Kidney (tissue), 14 donors: ENCODE data around the gene WNT2B. TPM values are rescaled to one million over a fixed set of nuclear protein-coding genes. Genes with fewer than 3 reads are reported as not detected.

Source experiments
- DNase-seq, 5 donors: peaks; one replicate each; pipeline ENCODE4 v3.0.0-alpha.2; 2013 to 2020
- FAIRE-seq: peaks from 2 replicates; lab custom pipeline; 2012; peaks lifted over from hg19 to GRCh38; lab: Jason Lieb, UNC
- H3K27ac ChIP-seq, 2 donors: one replicate each; pipeline ENCODE4 v1.7.0; 2013; ENCODE audit warnings: low read depth in 2 of 2, low read length in 2 of 2, inconsistent platforms in 1 of 2
- H3K27me3 ChIP-seq: one replicate; pipeline ENCODE4 v1.7.1; 2013; ENCODE audit warnings: low read length, inconsistent platforms; ENCODE audit not compliant: control insufficient read depth, insufficient read depth
- H3K36me3 ChIP-seq, 3 donors: one replicate each; pipeline versions ENCODE4 v1.7.0 to v1.7.1; 2013; ENCODE audit warnings: low read length in 3 of 3, control low read depth in 1 of 3, inconsistent platforms in 1 of 3; ENCODE audit not compliant: insufficient read depth in 3 of 3, control insufficient read depth in 2 of 3
- H3K4me1 ChIP-seq, 3 donors: one replicate each; pipeline versions ENCODE4 v1.7.0 to v1.7.1; 2013; ENCODE audit warnings: low read length in 3 of 3, inconsistent platforms in 1 of 3, low read depth in 1 of 3; ENCODE audit not compliant: control insufficient read depth in 2 of 3, insufficient read depth in 2 of 3
- H3K4me3 ChIP-seq, 3 donors: one replicate each; pipeline versions ENCODE4 v1.7.0 to v1.8.1; 2013; ENCODE audit warnings: low read length in 3 of 3, control low read depth in 1 of 3, inconsistent platforms in 1 of 3
- H3K9ac ChIP-seq, 3 donors: one replicate each; pipeline versions ENCODE4 v1.7.0 to v1.7.1; 2013; ENCODE audit warnings: low read length in 3 of 3, control low read depth in 1 of 3, inconsistent platforms in 1 of 3
- H3K9me3 ChIP-seq, 3 donors: one replicate each; pipeline versions ENCODE4 v1.7.0 to v1.7.1; 2013; ENCODE audit warnings: low read length in 3 of 3, control low read depth in 1 of 3, inconsistent platforms in 1 of 3; ENCODE audit not compliant: control insufficient read depth in 2 of 3, insufficient read depth in 1 of 3
- CTCF ChIP-seq: IDR thresholded peaks from 3 replicates; pipeline ENCODE4 v1.5.1; 2012; ENCODE audit warnings: mild to moderate bottlenecking, moderate library complexity, borderline replicate concordance; ENCODE audit not compliant: insufficient read depth; ENCODE audit errors: extremely low read depth
- intact Hi-C: fragments of 100-400 bp; cut with DNase I; formaldehyde crosslinking; loops from one replicate; pipeline ENCODE4 v1.11.1; 2022
- microRNA-seq: library from miRNA; unstranded; fragments of <30 nt; microRNA quantifications from one replicate; pipeline ENCODE4 v1.2.0, GENCODE V29; 2020
- polyA plus RNA-seq: library from polyadenylated mRNA; stranded (reverse); fragments of 350-450 nt; fragmentation: Illumina TruSeq; extraction: RNeasy Lipid Tissue Mini Kit (QIAGEN cat#74804); gene quantifications from one replicate; pipeline ENCODE4 v1.2.3, GENCODE V29; 2014; ENCODE audit warnings: low read depth, low replicate concordance; ENCODE audit not compliant: insufficient read depth
- total RNA-seq: library from RNA; stranded (reverse); fragmentation: NEBNext Ultra II Directional; extraction: Animal tissue kit (Norgen Biotek cat#: 25700); gene quantifications from one replicate; pipeline ENCODE4 v1.2.1, GENCODE V29; 2021
- donor health status: control.
- donor health status: control.
- donor health status: control.
- donor health status: control.
- donor health status: control.
- donor health status: DM: yes; HTN: yes; CAD: no.
- donor health status: Normal renal cell carcinoma (clear cell type).

Gene WNT2B
- total and polyA plus RNA-seq, 2 donors from 2014 or later = 0.75 to 4.7 TPM

- Histone ChIP-seq H3K36me3 (peaks cover 0 to 3% (median 0%) of the 10 kb centered on the region in 3 donors), H3K4me1 (peaks cover 0 to 2% (median 0%) of the 10 kb centered on the region in 3 donors), H3K9ac (no peak overlapping the region), H3K4me3 (no peak overlapping the region), H3K27me3 (no peaks in the 10 kb centered on the region), H3K27ac (no peak overlapping the region), H3K9me3 (no peaks in the 10 kb centered on the region)
- intact Hi-C loops = no loop called here
- no peak for TF ChIP-seq CTCF
- FAIRE-seq (no peak), DNase-seq (no peak)
Observed at GRCh38 chr1:112565800-112566199, 57.0 kb downstream of the WNT2B start.

GRCh38 chr1:112575154-112575804, 66.5 kb downstream of the WNT2B start:
- H3K27me3 ChIP-seq = no peaks in the 10 kb centered on the region
- intact Hi-C loops = no loop called here
- H3K27ac ChIP-seq = no peak overlapping the region
- peaks cover 10 to 15% (median 15%) of the 10 kb centered on the region in 3 donors for H3K36me3 ChIP-seq
- no peak for TF ChIP-seq CTCF
- no peak overlapping the region for H3K9ac ChIP-seq
- no peak overlapping the region for H3K4me3 ChIP-seq
- DNase-seq = no peak
- FAIRE-seq = no peak
- no peaks in the 10 kb centered on the region for H3K9me3 ChIP-seq
- no peaks in the 10 kb centered on the region for H3K4me1 ChIP-seq

- no peaks in the 10 kb centered on the region for H3K9me3 ChIP-seq
- no peaks in the 10 kb centered on the region for H3K4me1 ChIP-seq
- H3K27me3 ChIP-seq = no peaks in the 10 kb centered on the region
- no peak for TF ChIP-seq CTCF
- intact Hi-C loops = no loop called here
- FAIRE-seq = no peak
- H3K36me3 ChIP-seq = peaks cover 10 to 15% (median 15%) of the 10 kb centered on the region in 3 donors
- H3K4me3 ChIP-seq = no peak overlapping the region
- no peak for DNase-seq
- no peak overlapping the region for H3K27ac ChIP-seq
- no peak overlapping the region for H3K9ac ChIP-seq
Observed at GRCh38 chr1:112576240-112576639, 67.5 kb downstream of the WNT2B start.

Small RNA genes lying within 50 kb of the gene (microRNA-seq; reads per million reads assigned to microRNA genes)
- gene MIR4256 = not detected

Other genes starting within 250 kb of the WNT2B start
- gene CTTNBP2NL, start 112.8 kb upstream of the WNT2B start, total RNA-seq = 65.4 TPM
- 6.7 TPM for gene CTTNBP2NL, start 112.8 kb upstream of the WNT2B start, polyA plus RNA-seq
- 20.6 TPM for gene ST7L, start 110.2 kb downstream of the WNT2B start, total RNA-seq
- 12.9 TPM for gene ST7L, start 110.2 kb downstream of the WNT2B start, polyA plus RNA-seq
- gene CAPZA1, start 110.9 kb downstream of the WNT2B start, total RNA-seq = 98.7 TPM
- 40.3 TPM for gene CAPZA1, start 110.9 kb downstream of the WNT2B start, polyA plus RNA-seq
- gene MOV10, start 165.7 kb downstream of the WNT2B start, total RNA-seq = 62.5 TPM
- gene MOV10, start 165.7 kb downstream of the WNT2B start, polyA plus RNA-seq = 60.6 TPM
- 270 TPM for gene RHOC, start 198.2 kb downstream of the WNT2B start, total RNA-seq
- 501 TPM for gene RHOC, start 198.2 kb downstream of the WNT2B start, polyA plus RNA-seq
- gene PPM1J, start 206.4 kb downstream of the WNT2B start, total RNA-seq = 2.0 TPM
- 3.4 TPM for gene PPM1J, start 206.4 kb downstream of the WNT2B start, polyA plus RNA-seq